ENCODE measurements around the gene SNTB2. TPM values are rescaled to one million over a fixed set of nuclear protein-coding genes. Genes with fewer than 3 reads are reported as not detected.

The SNTB2 gene
- total and polyA plus RNA-seq, 9 of the 15 experiments (the other 6 are each of a cell fraction or from before 2014, with no cell fraction given) = 1.2 to 13.7 (median 5.7) TPM

- H3K36me3 ChIP-seq (ENCODE audit: control insufficient read depth, insufficient read depth, low read length) = no peaks in the 10 kb centered on the region
- no peaks in the 10 kb centered on the region for H3K4me1 ChIP-seq (replicated peaks in 1 of 2; ENCODE audit: control insufficient read depth in 2 of 2, insufficient read depth in 2 of 2, low read length in 2 of 2)
- H3K27me3 ChIP-seq (ENCODE audit: control insufficient read depth in 2 of 2, insufficient read depth in 2 of 2, low read length in 2 of 2) = no peaks in the 10 kb centered on the region
- no peaks in the 10 kb centered on the region for H4K20me1 ChIP-seq (replicated peaks; ENCODE audit: control insufficient read depth, insufficient read depth, low read length)
- H3K9me3 ChIP-seq (replicated peaks; ENCODE audit: control insufficient read depth, insufficient read depth, low read depth, low read length) = no peaks in the 10 kb centered on the region
- in situ Hi-C loops (cut with MboI) = no loop called here
- ChIA-PET CTCF (ENCODE audit: low intra/inter-chr PET ratio) (no interaction called here), POLR2A (interaction anchor here (1.6 kb wide), 1 partner anchor 18 kb away, joined by 3 read pairs; no protein-coding TSS in a partner anchor)
- intact Hi-C loops (cut with micrococcal nuclease) = no loop called here
- WGBS (ENCODE audit: insufficient coverage, low coverage, missing lambda C conversion rate) = 83% methylated on average over 1 of the region's 1 CpG
- no peak overlapping the region for H3K27ac ChIP-seq (ENCODE audit: extremely low read depth, low read depth, low read length)
- no peak for FAIRE-seq
- H3K4me2 ChIP-seq (ENCODE audit: insufficient read depth, low read length) = no peak overlapping the region
- H3K9me1 ChIP-seq (ENCODE audit: control insufficient read depth, insufficient read depth, low read length) = no peaks in the 10 kb centered on the region
- TF ChIP-seq GABPB2 (CRISPR knock-in tag; conservative IDR thresholded peaks at IDR 0.05) (no peak), BCL6 (CRISPR knock-in tag; IDR thresholded peaks at IDR 0.05) (no peak), CAMTA2 (CRISPR knock-in tag; conservative IDR thresholded peaks at IDR 0.05) (no peak), NFRKB (IDR thresholded peaks at IDR 0.05; ENCODE audit: low read depth) (no peak), ZNF695 (CRISPR knock-in tag; IDR thresholded peaks at IDR 0.05) (no peak), CBX2 (IDR thresholded peaks at IDR 0.05; ENCODE audit: insufficient read depth, low read length, poor library complexity, severe bottlenecking) (no peak), TGIF2 (CRISPR knock-in tag; IDR thresholded peaks at IDR 0.05) (no peak), ZNF707 (CRISPR knock-in tag; conservative IDR thresholded peaks at IDR 0.05) (no peak), SP1 (CRISPR knock-in tag; IDR thresholded peaks at IDR 0.05) (no peak), ZBTB5 (IDR thresholded peaks at IDR 0.05) (no peak), FOXA1 (IDR thresholded peaks at IDR 0.05; ENCODE audit: borderline replicate concordance) (no peak), CREB5 (CRISPR knock-in tag; IDR thresholded peaks at IDR 0.05) (no peak), KHSRP (IDR thresholded peaks at IDR 0.05) (no peak)
- H3K4me3 ChIP-seq = no peak overlapping the region
- no peak for DNase-seq (ENCODE audit: extremely low read depth in 1 of 4, low spot score in 3 of 4)
- no peaks in the 10 kb centered on the region for H3K79me2 ChIP-seq (ENCODE audit: control insufficient read depth, insufficient read depth, low read length)
- no peak overlapping the region for H3K9ac ChIP-seq (ENCODE audit: insufficient read depth in 1 of 2, low read depth in 2 of 2, low read length in 2 of 2)
- no peak overlapping the region for H2AFZ ChIP-seq (ENCODE audit: low read depth, low read length)
- no TSS peak for BruUV-seq (replicated peaks)
- ATAC-seq = no peak
Observed at GRCh38 chr16:69239851-69240250, 52.9 kb downstream of the SNTB2 start.

Measured in K562 (cell line).